OCI-LY3 (cell line): ENCODE results near the gene PAK5.

Source experiments
- EZH2phosphoT487 ChIP-seq: fragments of 200-600 bp; shearing (Covaris generic); IDR thresholded peaks from 2 replicates; pipeline ENCODE4 v1.6.1; 2018; ENCODE audit warnings: antibody characterized with exemption, mixed run types, low read depth
- TF ChIP-seq, protein P1 (sequence below): fragments of 200-600, 300-600 bp; sonication (generic); IDR thresholded peaks from 2 replicates; pipeline ENCODE4 v1.5.1; 2014; ENCODE audit warnings: antibody characterized with exemption, low read length, low read depth

DNA sequence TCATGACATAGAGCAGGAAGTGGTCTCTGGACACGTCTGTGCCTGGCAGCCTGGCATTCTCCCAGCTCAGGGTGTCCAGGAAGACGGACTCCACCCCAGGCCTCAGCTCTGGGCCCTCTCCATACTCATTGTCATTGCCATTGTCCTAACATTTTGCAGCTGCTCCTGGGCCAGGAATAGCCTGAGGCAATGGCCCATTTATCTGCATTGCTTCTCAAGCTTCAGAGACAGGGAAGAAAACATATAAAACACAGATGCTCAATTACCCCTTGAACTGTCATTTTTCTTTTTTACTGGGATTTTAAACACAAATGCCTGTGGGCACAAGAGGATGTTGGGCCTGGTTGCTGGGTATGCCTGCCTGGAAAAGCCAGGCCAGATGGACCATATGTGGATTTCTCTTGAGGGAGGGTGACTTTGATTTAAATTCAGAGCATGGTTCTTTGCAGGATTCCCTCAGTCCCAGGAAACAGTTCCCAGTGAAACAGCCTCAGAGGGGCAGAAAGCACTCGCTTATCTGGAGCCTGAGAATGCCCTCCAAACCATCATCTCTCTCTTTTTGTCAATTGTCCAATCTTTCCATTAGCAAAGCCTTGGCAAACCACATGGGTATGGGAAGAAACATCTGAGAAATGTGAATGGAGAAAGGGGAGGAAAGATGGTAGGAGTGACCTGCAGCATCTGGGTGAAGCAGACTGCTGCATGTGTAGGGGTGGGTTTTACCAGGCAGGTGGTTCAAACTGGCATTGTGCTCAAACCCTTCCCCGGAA is 306.6 kb downstream of the PAK5 start:
- TF ChIP-seq, protein P1, sequence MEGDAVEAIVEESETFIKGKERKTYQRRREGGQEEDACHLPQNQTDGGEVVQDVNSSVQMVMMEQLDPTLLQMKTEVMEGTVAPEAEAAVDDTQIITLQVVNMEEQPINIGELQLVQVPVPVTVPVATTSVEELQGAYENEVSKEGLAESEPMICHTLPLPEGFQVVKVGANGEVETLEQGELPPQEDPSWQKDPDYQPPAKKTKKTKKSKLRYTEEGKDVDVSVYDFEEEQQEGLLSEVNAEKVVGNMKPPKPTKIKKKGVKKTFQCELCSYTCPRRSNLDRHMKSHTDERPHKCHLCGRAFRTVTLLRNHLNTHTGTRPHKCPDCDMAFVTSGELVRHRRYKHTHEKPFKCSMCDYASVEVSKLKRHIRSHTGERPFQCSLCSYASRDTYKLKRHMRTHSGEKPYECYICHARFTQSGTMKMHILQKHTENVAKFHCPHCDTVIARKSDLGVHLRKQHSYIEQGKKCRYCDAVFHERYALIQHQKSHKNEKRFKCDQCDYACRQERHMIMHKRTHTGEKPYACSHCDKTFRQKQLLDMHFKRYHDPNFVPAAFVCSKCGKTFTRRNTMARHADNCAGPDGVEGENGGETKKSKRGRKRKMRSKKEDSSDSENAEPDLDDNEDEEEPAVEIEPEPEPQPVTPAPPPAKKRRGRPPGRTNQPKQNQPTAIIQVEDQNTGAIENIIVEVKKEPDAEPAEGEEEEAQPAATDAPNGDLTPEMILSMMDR, result no peak
- no peak for TF ChIP-seq EZH2phosphoT487
